ENCODE results near the gene RXYLT1.

DNA sequence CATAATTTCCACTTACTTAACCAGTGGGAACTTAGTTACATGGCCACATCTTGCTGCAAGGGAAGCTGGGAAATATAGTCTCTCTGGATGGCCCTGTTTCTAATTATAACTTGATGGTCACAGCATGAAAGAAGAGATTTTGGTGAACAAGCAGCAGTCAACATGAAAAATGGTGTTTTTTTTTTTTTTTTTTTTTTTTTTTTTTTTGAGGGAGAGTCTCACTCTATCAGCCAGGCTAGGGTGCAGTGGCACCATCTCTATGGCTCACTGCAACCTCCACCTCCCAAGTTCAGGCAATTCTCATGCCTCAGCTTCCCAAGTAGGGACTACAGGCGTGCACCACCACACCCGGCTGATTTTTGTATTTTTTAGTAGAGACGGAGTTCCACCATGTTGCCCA, 75.6 kb downstream of the RXYLT1 start:
- TF ChIP-seq POLR2AphosphoS5 (IDR thresholded peaks at IDR 0.05; ENCODE audit: low read depth, low read length) (no peak), SIN3A (IDR thresholded peaks at IDR 0.05; ENCODE audit: borderline replicate concordance, insufficient read depth, low read length) (no peak), FOXP2 (optimal IDR thresholded peaks at IDR 0.05; ENCODE audit: borderline replicate concordance, extremely low read depth, extremely low read length, insufficient read depth) (no peak), TAF1 (IDR thresholded peaks at IDR 0.05; ENCODE audit: borderline replicate concordance, insufficient read depth, low read length) (no peak)

Measured in PFSK-1 (cell line).